Muscle of back (tissue), 13 donors: Measurements from ENCODE around the gene RPL29. TPM values are rescaled to one million over a fixed set of nuclear protein-coding genes. Genes with fewer than 3 reads are reported as not detected.
"Not testable (repeated sequence)": the region's sequence is repeated elsewhere in the genome, so short reads cannot be mapped to it uniquely, and the experiment has no call there.

Source experiments
- DNase-seq, 3 donors: peaks; one replicate each; pipeline versions ENCODE4 v3.0.0 to v3.0.0-alpha.2; 2013
- long read RNA-seq, 9 donors: transcript quantifications; one replicate each; lab custom pipeline, GENCODE V29; 2026
- polyA plus RNA-seq, 10 donors: library from polyadenylated mRNA; unstranded; fragments of 120-200 nt; gene quantifications; one replicate each; pipeline ENCODE4 v1.2.1, GENCODE V29; 2013; ENCODE audit not compliant: insufficient read length in 10 of 10

Gene RPL29
- polyA plus RNA-seq, result 1,000 to 10,000 TPM; 2,242 to 3,145 (median 2,773) TPM
- long read RNA-seq, donor 1, transcript RPL29-201 (4 exons, 723 nt), result major isoform, 1,327 of 1,634 reads
- long read RNA-seq, donor 1, transcript RPL29-206 (3 exons, 880 nt), result minor isoform, 6 of 1,634 reads
- long read RNA-seq, donor 1, partial matches to known transcripts, result 153 of 1,634 reads
- long read RNA-seq, donor 1, other reads (novel, unspliced or antisense), result 146 of 1,634 reads
- long read RNA-seq, donor 2, transcript RPL29-201 (4 exons, 723 nt), result major isoform, 864 of 1,180 reads
- long read RNA-seq, donor 2, partial matches to known transcripts, result 169 of 1,180 reads
- long read RNA-seq, donor 2, other reads (novel, unspliced or antisense), result 142 of 1,180 reads
- long read RNA-seq, donor 3, result 0 reads
- long read RNA-seq, donor 4, transcript RPL29-201 (4 exons, 723 nt), result major isoform, 784 of 1,017 reads
- long read RNA-seq, donor 4, partial matches to known transcripts, result 112 of 1,017 reads
- long read RNA-seq, donor 4, other reads (novel, unspliced or antisense), result 115 of 1,017 reads
- long read RNA-seq, donor 5, transcript RPL29-202 (4 exons, 742 nt), result minor isoform, 5 of 1,250 reads
- long read RNA-seq, donor 5, transcript RPL29-201 (4 exons, 723 nt), result major isoform, 928 of 1,250 reads
- long read RNA-seq, donor 5, partial matches to known transcripts, result 213 of 1,250 reads
- long read RNA-seq, donor 5, other reads (novel, unspliced or antisense), result 97 of 1,250 reads
- long read RNA-seq, donor 6, transcript RPL29-201 (4 exons, 723 nt), result major isoform, 1,015 of 1,321 reads
- long read RNA-seq, donor 6, transcript RPL29-206 (3 exons, 880 nt), result minor isoform, 5 of 1,321 reads
- long read RNA-seq, donor 6, partial matches to known transcripts, result 171 of 1,321 reads
- long read RNA-seq, donor 6, other reads (novel, unspliced or antisense), result 126 of 1,321 reads
- long read RNA-seq, donor 7, transcript RPL29-201 (4 exons, 723 nt), result major isoform, 619 of 863 reads
- long read RNA-seq, donor 7, partial matches to known transcripts, result 181 of 863 reads
- long read RNA-seq, donor 7, other reads (novel, unspliced or antisense), result 61 of 863 reads
- long read RNA-seq, donor 8, transcript RPL29-201 (4 exons, 723 nt), result major isoform, 610 of 780 reads
- long read RNA-seq, donor 8, partial matches to known transcripts, result 95 of 780 reads
- long read RNA-seq, donor 8, other reads (novel, unspliced or antisense), result 70 of 780 reads
- long read RNA-seq, donor 9, transcript RPL29-201 (4 exons, 723 nt), result major isoform, 112 of 156 reads
- long read RNA-seq, donor 9, partial matches to known transcripts, result 39 of 156 reads
- long read RNA-seq, donor 9, other reads (novel, unspliced or antisense), result 5 of 156 reads

- peak; percentile 95 to 97 (median 96) for DNase-seq
Measured at GRCh38 chr3:51995346-51996163, at the start of gene RPL29. RPL29 (minus strand) TSS chr3:51995895; CDS start chr3:51995461, 434 bp downstream.

GRCh38 chr3:52044869-52045619 lies 49.3 kb upstream of the RPL29 start:
- no peak for DNase-seq

GRCh38 chr3:52043750-52044149 lies 48.1 kb upstream of the RPL29 start:
- no peak for DNase-seq

- DNase-seq, result not testable (repeated sequence)
Measured at GRCh38 chr3:52043039-52043438, 47.3 kb upstream of the RPL29 start.

DNA sequence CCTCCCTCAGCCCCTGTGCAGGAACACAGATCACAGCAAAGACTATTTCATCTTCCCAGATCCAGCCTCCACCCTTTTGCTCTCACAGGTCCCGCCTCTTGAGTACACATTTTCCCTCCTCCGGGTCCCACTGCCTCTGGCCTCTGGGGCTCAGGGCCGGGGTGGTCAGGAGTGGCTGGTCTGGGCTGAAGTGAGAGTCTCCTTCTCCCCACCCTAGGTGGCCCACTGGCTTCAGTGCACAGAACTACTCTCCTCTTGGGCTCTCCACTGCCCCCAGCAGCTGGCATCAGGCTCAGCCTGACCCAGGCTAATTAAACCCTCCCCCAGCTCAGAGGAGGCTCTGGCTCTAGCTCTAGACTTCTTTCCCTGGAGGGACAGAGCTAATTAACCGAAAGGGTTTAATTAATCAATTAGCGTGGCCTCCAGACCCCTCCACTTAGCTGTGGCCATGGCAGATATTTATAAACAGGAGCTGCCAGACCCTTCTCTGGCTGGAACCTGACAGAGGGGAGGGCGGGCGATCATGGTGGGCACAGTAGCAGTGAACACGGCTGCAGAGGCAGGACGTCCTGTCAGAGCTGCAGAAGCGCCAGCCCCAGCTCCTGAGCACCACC lies 45.5 kb upstream of the RPL29 start:
- DNase-seq, result no peak

GRCh38 chr3:52040600-52040999 lies 44.9 kb upstream of the RPL29 start:
- DNase-seq, result no peak

- DNase-seq, result peak in 1 of 3 donors; percentile 59
Measured at GRCh38 chr3:52039846-52040245, 44.2 kb upstream of the RPL29 start.

GRCh38 chr3:52039426-52039825 lies 43.7 kb upstream of the RPL29 start:
- no peak for DNase-seq

- no peak for DNase-seq
Measured at GRCh38 chr3:52038227-52038626, 42.5 kb upstream of the RPL29 start.

- no peak for DNase-seq
Measured at GRCh38 chr3:52037291-52037690, 41.6 kb upstream of the RPL29 start.

DNA sequence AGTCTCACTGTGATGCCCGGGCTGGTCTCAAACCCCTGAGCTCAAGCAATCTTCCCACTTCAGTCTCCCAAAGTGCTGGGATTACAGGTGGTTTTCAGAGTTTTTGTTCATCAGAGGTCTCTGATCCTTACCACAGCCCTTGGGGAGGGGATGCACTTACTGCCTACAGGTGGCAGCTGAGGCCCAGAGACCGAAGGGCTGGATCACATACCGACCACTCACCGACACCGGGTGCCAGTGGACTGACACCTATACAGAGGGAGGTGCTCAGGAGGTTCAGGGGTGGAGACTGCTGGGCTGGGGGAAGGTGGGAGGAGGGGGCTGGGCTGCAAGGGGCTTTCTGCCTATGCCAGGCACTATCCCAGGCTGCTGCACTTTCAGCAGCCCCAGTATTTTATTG lies 41.1 kb upstream of the RPL29 start:
- DNase-seq, result no peak

- DNase-seq, result no peak
Measured at GRCh38 chr3:52036222-52036694, 40.6 kb upstream of the RPL29 start.

DNA sequence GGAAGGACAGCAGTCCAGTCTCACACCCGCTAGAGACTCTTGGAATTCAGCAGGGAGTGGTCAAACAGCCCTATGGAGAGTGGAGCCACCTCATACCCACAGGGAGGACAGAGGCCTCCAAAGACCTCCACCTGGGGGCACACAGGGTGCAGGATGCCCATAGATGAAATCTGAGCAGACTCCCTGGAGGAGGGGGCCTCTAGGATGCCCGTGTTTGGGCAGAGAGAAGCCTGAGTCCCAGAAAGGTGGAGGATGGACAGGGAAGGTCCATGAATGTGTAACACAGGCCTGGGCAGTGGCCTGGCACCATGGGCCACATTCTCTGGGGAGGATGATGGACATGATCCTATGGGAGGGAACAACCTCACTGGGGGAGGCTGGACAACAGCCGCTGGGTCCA lies 39.0 kb upstream of the RPL29 start:
- no peak for DNase-seq

- no peak for DNase-seq
Measured at GRCh38 chr3:52034212-52034611, 38.5 kb upstream of the RPL29 start.

DNA sequence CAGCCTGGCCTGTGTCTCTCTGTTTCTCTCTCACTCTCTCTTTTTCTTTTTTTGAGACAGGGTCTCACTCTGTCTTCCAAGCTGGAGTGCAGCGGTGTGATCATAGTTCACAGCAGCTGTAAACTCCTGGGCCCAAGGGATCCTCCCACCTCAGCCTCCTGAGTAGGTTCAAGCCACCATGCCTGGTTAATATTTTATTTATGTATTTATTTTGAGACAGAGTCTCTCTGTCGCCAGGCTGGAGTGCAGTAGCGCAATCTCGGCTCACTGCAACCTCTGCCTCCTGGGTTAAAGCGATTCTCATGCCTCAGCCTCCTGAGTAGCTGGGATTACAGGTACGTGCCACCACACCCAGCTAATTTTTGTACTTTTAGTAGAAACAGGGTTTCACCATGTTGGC lies 38.1 kb upstream of the RPL29 start:
- DNase-seq, result not testable (repeated sequence)

DNA sequence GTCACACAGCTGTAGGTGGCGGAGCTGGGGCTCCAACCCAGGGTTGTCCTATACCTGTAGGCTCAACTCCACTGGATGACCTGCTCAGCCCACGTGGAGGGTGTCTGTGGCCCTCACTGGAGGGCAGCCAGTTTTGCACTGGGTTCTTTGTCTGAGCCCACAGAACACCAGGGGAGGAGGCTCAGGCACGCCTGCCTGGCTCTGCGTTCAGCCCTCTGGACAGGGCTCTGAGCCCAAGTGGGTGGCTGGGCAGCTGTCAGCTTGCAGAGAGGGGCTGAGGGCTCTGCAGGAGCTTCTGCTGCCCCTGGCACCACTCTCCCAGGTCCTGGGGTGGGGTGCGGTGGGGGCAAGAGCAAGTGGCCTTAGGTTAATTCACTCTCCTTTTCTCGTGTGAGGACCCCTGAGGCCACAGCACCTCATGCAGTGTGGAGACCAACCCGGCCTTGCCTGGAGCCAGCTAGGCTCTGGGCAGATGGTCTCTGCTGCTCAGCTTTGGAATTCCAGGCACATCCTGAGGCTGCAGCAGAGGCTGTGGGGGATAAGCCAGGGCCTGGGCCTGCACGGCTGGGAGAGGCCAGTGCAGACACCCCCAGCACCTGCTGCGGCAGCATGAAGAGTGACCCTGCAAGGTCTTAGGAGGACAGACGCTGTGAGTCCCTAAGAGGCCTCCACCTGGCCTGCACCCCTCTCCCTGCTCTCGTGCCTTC lies 37.2 kb upstream of the RPL29 start:
- DNase-seq, result peak in 1 of 3 donors; percentile 45

GRCh38 chr3:52031896-52032295 lies 36.2 kb upstream of the RPL29 start:
- DNase-seq, result no peak

DNA sequence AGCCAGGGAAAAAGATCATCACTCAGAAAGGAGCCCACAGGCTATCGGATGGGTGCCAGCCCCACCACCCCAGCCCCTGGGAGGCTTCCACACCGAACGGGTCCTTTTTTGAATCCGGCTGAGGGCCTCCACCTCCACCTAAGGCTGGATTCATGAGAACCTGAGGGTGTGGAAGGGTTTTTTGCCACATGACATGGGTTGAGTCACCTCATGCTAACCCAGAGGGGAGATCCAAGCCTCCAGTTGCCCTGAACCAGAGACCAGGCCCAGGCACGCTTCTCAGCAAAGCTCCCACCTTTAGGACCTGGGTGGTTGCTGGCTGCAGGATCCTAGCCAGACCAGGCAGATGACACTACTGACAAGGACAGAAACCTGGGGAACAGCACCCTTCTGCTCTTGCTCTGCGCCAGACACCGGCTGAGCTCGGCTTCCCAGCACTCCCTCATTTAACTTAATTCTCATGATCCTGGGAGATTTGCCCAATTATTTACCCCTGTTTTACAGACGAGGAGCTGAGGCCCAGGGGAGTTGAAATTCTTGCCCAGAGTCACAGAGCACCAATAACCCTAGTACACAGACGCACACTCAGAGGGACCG lies 35.1 kb upstream of the RPL29 start:
- no peak for DNase-seq
